HT-29 (cell line): ENCODE measurements around the gene WWOX. TPM values are rescaled to one million over a fixed set of nuclear protein-coding genes. Genes with fewer than 3 reads are reported as not detected.

Experiments
- DNase-seq: peaks from one replicate; pipeline ENCODE4 v3.0.0-alpha.2; 2015; ENCODE audit warnings: low spot score
- total RNA-seq: library from RNA; depleted of rRNA; stranded (reverse); fragments of >200 nt; shearing (Covaris generic); gene quantifications from 2 replicates; pipeline ENCODE4 v1.2.3, GENCODE V29; 2014

WWOX gene
- total RNA-seq, 1 experiment from 2014 or later, result 27.3 TPM

DNA sequence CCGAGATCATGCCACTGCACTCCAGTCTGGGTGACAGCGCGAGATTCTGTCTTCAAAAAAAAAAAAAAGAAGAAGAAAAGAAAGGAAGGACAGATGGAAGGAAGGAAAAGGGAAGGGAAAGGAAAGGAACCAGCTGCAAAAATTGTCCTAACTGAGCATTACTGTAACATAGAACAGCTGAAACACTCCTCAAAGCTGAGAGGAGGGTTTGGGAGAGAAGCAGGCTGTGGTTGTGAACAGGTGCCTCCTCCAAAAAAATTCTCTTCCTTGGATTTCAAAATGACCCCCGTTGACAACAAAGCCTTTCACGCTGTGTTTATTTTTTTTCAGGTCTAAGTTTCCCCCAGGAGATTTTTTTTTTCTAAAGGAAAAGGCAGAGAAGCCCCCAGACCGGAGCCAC is 541.4 kb downstream of the WWOX start:
- no peak for DNase-seq

GRCh38 chr16:78641433-78641832 is 542.0 kb downstream of the WWOX start:
- DNase-seq, result no peak

- no peak for DNase-seq
Measured at GRCh38 chr16:78642621-78643285, 543.3 kb downstream of the WWOX start.

- DNase-seq, result no peak
Measured at GRCh38 chr16:78645657-78646056, 546.2 kb downstream of the WWOX start.

- DNase-seq, result no peak
Measured at GRCh38 chr16:78647019-78647418, 547.6 kb downstream of the WWOX start.

- DNase-seq, result no peak
Measured at GRCh38 chr16:78647491-78647890, 548.0 kb downstream of the WWOX start.

GRCh38 chr16:78648517-78648916 is 549.1 kb downstream of the WWOX start:
- no peak for DNase-seq

DNA sequence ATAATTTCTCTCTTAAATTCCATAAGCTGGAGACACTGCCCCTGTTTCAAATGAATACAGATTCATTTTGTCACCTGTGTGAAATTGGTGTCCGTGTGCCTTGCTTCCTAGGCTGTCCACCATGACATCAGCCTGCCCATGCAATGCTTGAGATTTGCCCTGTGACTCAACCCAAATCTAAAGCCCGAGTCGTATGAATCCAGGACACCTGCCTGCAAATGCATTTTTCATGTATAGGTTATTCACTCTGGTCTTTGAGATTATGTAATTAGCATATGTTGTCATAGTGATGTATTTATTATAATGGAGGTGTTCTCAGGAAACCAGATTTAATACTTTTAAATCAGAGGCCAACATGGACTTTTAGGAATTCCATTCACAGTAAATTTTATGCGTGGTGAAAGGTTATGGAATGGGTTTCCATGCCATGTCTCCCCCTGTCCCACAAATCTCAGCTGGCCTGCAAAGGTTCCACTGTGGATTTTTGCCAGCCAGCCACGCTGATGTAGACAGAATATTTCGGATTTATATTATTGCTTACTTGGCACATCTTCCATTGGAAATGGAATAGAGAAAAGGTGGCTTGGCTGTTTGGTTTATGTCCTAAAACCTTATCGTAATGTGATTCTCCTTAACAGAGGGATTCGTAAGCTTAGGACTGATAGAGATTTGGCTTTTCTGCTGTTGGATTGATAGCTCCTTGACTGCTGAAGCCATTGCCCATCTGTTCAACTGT is 551.1 kb downstream of the WWOX start:
- no peak for DNase-seq

DNA sequence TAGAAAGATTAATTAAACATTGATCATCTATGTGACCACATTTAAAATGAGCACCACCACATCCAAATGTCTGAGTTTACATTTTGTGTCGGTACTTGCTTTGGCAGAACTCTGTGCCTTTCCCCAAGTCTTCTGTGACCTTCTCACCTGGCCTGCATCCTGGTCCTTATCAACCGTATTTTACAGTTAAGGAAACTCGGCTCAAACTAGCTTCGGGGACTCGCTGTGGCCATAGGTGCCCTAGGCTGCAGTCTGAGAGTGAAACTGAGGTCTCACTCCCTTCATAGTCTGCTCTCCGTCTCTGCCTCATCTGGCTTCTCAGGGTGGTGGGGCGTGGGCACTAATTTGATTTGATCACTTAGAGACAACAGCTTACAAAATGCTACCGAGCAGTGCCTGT is 555.5 kb downstream of the WWOX start:
- no peak for DNase-seq

GRCh38 chr16:78655331-78656113 is 556.1 kb downstream of the WWOX start:
- DNase-seq, result no peak

GRCh38 chr16:78656887-78657286 is 557.4 kb downstream of the WWOX start:
- no peak for DNase-seq

GRCh38 chr16:78659216-78659615 is 559.8 kb downstream of the WWOX start:
- DNase-seq, result no peak

- DNase-seq, result no peak
Measured at GRCh38 chr16:78659668-78660217, 560.3 kb downstream of the WWOX start.

DNA sequence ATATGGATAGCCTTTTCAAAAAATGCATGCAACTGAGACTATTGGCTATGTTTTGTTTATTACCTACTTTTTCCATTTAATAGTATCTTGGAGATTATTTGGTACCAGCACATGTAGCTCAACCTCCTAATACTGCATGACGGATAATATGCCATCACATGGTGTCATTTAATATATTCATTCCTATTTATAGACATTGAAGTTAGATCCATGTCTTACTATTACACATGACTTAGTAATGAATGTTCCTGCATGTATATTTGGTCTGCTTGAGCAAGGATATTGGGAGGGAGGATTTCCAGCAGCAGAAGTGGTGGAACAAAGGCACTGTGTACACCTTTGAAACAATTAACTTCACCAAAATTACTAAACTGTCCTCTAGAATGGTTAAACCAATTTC is 561.3 kb downstream of the WWOX start:
- no peak for DNase-seq

- no peak for DNase-seq
Measured at GRCh38 chr16:78663690-78664089, 564.2 kb downstream of the WWOX start.

- DNase-seq, result no peak
Measured at GRCh38 chr16:78664811-78665772, 565.6 kb downstream of the WWOX start.

DNA sequence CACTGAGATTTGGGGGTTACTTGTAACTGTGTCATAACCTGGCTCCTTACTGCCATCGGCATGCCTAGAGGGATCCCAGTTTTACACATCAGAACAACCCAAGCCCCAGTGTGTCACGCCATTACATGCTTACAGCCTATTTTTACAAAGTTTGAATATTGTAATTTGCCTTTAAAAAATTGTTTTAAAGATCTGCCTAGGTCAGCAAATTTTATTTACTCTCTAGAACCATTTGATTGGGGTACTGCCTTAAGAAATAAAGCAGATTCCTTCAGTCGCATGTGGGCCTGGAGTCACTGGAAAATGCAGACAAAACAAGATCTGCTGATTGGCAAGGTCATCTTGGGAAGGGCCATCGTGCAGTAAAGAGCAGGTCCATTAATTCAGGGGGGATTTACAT is 566.9 kb downstream of the WWOX start:
- DNase-seq, result no peak

GRCh38 chr16:78667675-78668074 is 568.2 kb downstream of the WWOX start:
- no peak for DNase-seq

- DNase-seq, result no peak
Measured at GRCh38 chr16:78668393-78668792, 568.9 kb downstream of the WWOX start.

- DNase-seq, result no peak
Measured at GRCh38 chr16:78669994-78670393, 570.5 kb downstream of the WWOX start.
